Endothelial cell (in vitro differentiated cells): ENCODE results near the gene TGFB1I1. TPM values are rescaled to one million over a fixed set of nuclear protein-coding genes. Genes with fewer than 3 reads are reported as not detected.

Experiments
- DNase-seq: peaks from one replicate; pipeline ENCODE4 v3.0.0; 2021; ENCODE audit warnings: low spot score
- H3K27ac Mint-ChIP-seq: one replicate; pipeline ENCODE4 v1.8.0; 2021; ENCODE audit warnings: mixed read lengths, inconsistent platforms; ENCODE audit not compliant: unreplicated experiment
- H3K27me3 Mint-ChIP-seq: one replicate; pipeline ENCODE4 v1.8.0; 2021; ENCODE audit warnings: mild to moderate bottlenecking, moderate library complexity, mixed read lengths, inconsistent platforms; ENCODE audit not compliant: unreplicated experiment
- H3K36me3 Mint-ChIP-seq: one replicate; pipeline ENCODE4 v1.8.0; 2021; ENCODE audit warnings: mild to moderate bottlenecking, low read depth, mixed read lengths, inconsistent platforms; ENCODE audit not compliant: unreplicated experiment
- H3K4me1 Mint-ChIP-seq: one replicate; pipeline ENCODE4 v1.8.0; 2021; ENCODE audit warnings: mild to moderate bottlenecking, mixed read lengths, inconsistent platforms; ENCODE audit not compliant: unreplicated experiment
- H3K4me3 Mint-ChIP-seq: one replicate; pipeline ENCODE4 v1.8.0; 2021; ENCODE audit warnings: mild to moderate bottlenecking, mixed read lengths, inconsistent platforms; ENCODE audit not compliant: unreplicated experiment
- H3K9me3 Mint-ChIP-seq: one replicate; pipeline ENCODE4 v1.8.0; 2021; ENCODE audit warnings: mixed read lengths, inconsistent platforms; ENCODE audit not compliant: unreplicated experiment
- CTCF ChIP-seq: fragments of 200-600 bp; sonication (generic); IDR thresholded peaks from one replicate; pipeline ENCODE4 v1.5.0; 2021; ENCODE audit warnings: antibody characterized with exemption; ENCODE audit not compliant: unreplicated experiment
- total RNA-seq: library from RNA; stranded (reverse); fragmentation: NEBNext Ultra II Directional; extraction: Animal tissue kit (Norgen Biotek cat#: 25700); gene quantifications from one replicate; pipeline ENCODE4 v1.2.1, GENCODE V29; 2021; ENCODE audit not compliant: unreplicated experiment

TGFB1I1 gene
- total RNA-seq, 1 donor from 2014 or later: 42.5 TPM

- no peak for DNase-seq
- H3K9me3 Mint-ChIP-seq: no peaks in the 10 kb centered on the region
Observed at GRCh38 chr16:31428279-31428597, 43.7 kb upstream of the TGFB1I1 start, which contains the start of gene COX6A2. Gene COX6A2 (minus strand): TSS chr16:31428360. CDS start chr16:31428325, 35 bp downstream.

GRCh38 chr16:31428638-31429247, 43.2 kb upstream of the TGFB1I1 start:
- H3K27ac Mint-ChIP-seq: no peak overlapping the region
- H3K9me3 Mint-ChIP-seq: no peaks in the 10 kb centered on the region
- no peak for DNase-seq
- no peak for TF ChIP-seq CTCF
- H3K36me3 Mint-ChIP-seq: peaks cover 4% of the 10 kb centered on the region
- H3K4me1 Mint-ChIP-seq: no peaks in the 10 kb centered on the region
- H3K4me3 Mint-ChIP-seq: no peak overlapping the region
- H3K27me3 Mint-ChIP-seq: peaks cover 8% of the 10 kb centered on the region

More at GRCh38 chr16:31428279-31428597, 43.7 kb upstream of the TGFB1I1 start, which contains the start of gene COX6A2:
- peaks cover 4% of the 10 kb centered on the region for H3K36me3 Mint-ChIP-seq
- H3K27ac Mint-ChIP-seq: no peak within 1 kb of the TSS
- H3K4me1 Mint-ChIP-seq: no peaks in the 10 kb centered on the region
- no peak for TF ChIP-seq CTCF
- no peak within 1 kb of the TSS for H3K4me3 Mint-ChIP-seq
- H3K27me3 Mint-ChIP-seq: peaks cover 8% of the 10 kb centered on the region

GRCh38 chr16:31429314-31429713, 42.6 kb upstream of the TGFB1I1 start:
- Mint-ChIP-seq H3K36me3 (peaks cover 4% of the 10 kb centered on the region), H3K4me3 (no peak overlapping the region), H3K9me3 (no peaks in the 10 kb centered on the region), H3K27me3 (peaks cover 8% of the 10 kb centered on the region), H3K4me1 (no peaks in the 10 kb centered on the region), H3K27ac (no peak overlapping the region)
- TF ChIP-seq CTCF: no peak
- DNase-seq: no peak

- Mint-ChIP-seq H3K9me3 (no peaks in the 10 kb centered on the region), H3K4me3 (no peak overlapping the region), H3K4me1 (no peaks in the 10 kb centered on the region), H3K36me3 (peaks cover 4% of the 10 kb centered on the region), H3K27me3 (peaks cover 6% of the 10 kb centered on the region), H3K27ac (no peak overlapping the region)
- no peak for DNase-seq
- no peak for TF ChIP-seq CTCF
Observed at GRCh38 chr16:31429796-31430195, 42.2 kb upstream of the TGFB1I1 start.

- no peak for TF ChIP-seq CTCF
- Mint-ChIP-seq H3K4me1 (no peaks in the 10 kb centered on the region), H3K27me3 (peaks cover 4% of the 10 kb centered on the region), H3K9me3 (no peaks in the 10 kb centered on the region), H3K27ac (no peak overlapping the region), H3K36me3 (peaks cover 4% of the 10 kb centered on the region), H3K4me3 (no peak overlapping the region)
- no peak for DNase-seq
Observed at GRCh38 chr16:31430380-31431052, 41.4 kb upstream of the TGFB1I1 start.
